Hepatocyte (in vitro differentiated cells): ENCODE data around the gene CSNK1G3.

Experiments
- EZH2 ChIP-seq: fragments of 200-600 bp; sonication (generic); IDR thresholded peaks from 2 replicates; pipeline ENCODE4 v1.6.1; 2016; ENCODE audit warnings: antibody characterized with exemption, mild to moderate bottlenecking, borderline replicate concordance
- TF ChIP-seq, protein P1 (sequence below): fragments of 200-600 bp; sonication (generic); IDR thresholded peaks from 2 replicates; pipeline ENCODE4 v1.5.1; 2016; ENCODE audit warnings: antibody characterized with exemption, mild to moderate bottlenecking; ENCODE audit not compliant: poor library complexity

DNA sequence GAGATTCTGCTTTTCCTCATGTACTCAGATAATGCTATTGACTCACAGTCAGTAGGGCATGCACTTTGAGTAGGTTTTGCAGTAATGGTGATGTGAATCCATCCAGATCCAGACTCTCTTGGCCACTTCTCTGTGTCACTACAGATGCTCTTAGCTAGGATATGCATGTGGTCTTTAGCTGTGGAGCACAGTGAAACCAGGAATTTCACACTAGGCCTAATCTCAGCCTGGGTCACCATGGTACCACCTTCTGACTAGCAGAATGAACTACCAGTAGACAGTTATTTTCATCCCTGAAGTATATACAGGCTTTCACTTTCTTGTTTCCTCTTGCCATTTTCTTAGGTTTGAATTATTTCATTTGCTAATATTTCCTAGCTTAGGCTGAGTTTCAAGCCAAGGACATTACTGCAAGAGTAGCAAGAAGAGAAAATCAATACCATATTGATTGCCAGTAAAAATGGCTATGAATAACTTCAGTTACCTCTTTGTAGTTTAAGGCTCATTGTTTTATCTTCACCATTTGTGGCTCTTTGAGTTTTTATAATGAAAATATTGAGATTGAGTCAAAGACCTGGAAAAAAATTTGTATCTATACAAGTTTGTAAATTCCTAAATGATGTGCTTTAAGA is 28.4 kb upstream of the CSNK1G3 start:
- TF ChIP-seq EZH2, result no peak
- TF ChIP-seq, protein P1, sequence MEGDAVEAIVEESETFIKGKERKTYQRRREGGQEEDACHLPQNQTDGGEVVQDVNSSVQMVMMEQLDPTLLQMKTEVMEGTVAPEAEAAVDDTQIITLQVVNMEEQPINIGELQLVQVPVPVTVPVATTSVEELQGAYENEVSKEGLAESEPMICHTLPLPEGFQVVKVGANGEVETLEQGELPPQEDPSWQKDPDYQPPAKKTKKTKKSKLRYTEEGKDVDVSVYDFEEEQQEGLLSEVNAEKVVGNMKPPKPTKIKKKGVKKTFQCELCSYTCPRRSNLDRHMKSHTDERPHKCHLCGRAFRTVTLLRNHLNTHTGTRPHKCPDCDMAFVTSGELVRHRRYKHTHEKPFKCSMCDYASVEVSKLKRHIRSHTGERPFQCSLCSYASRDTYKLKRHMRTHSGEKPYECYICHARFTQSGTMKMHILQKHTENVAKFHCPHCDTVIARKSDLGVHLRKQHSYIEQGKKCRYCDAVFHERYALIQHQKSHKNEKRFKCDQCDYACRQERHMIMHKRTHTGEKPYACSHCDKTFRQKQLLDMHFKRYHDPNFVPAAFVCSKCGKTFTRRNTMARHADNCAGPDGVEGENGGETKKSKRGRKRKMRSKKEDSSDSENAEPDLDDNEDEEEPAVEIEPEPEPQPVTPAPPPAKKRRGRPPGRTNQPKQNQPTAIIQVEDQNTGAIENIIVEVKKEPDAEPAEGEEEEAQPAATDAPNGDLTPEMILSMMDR, result no peak
